ENCODE measurements around the gene PACS2. TPM values are rescaled to one million over a fixed set of nuclear protein-coding genes. Genes with fewer than 3 reads are reported as not detected.

PACS2 gene
- total RNA-seq, 1 experiment from 2014 or later, result 57.7 TPM

DNA sequence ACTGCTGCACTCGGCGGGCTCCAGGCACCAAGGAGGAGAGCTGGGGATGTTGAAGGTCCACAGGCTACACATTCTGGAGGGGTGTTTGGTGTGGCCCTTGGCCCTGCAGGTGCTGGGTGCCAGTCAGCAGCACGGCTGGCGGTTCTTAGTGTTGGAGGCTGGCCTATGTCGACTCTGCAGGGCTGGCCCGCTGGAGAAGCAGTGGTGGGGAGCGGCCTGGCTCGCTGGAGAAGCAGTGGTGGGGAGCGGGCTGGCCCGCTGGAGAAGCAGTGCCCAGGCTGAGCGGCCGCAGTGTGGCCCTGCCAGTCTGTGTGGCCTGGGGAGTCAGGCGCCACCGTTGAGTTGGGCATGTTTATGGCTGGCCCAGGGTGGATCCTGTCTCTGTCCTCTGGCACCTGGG, 132.4 kb downstream of the PACS2 start:
- DNase-seq (ENCODE audit: unreplicated experiment), result no peak
- POLR2A ChIA-PET, result no interaction called here
- peaks cover 35% of the 10 kb centered on the region for H3K36me3 Mint-ChIP-seq (ENCODE audit: insufficient read depth, unreplicated experiment)
- H3K4me1 Mint-ChIP-seq (ENCODE audit: insufficient read depth, unreplicated experiment), result peaks cover under 1% of the 10 kb centered on the region
- H3K27ac Mint-ChIP-seq (ENCODE audit: low read depth, unreplicated experiment), result peak overlapping the region; percentile 23
- intact Hi-C loops (cut with micrococcal nuclease), result no loop called here
- TF ChIP-seq, protein P1, sequence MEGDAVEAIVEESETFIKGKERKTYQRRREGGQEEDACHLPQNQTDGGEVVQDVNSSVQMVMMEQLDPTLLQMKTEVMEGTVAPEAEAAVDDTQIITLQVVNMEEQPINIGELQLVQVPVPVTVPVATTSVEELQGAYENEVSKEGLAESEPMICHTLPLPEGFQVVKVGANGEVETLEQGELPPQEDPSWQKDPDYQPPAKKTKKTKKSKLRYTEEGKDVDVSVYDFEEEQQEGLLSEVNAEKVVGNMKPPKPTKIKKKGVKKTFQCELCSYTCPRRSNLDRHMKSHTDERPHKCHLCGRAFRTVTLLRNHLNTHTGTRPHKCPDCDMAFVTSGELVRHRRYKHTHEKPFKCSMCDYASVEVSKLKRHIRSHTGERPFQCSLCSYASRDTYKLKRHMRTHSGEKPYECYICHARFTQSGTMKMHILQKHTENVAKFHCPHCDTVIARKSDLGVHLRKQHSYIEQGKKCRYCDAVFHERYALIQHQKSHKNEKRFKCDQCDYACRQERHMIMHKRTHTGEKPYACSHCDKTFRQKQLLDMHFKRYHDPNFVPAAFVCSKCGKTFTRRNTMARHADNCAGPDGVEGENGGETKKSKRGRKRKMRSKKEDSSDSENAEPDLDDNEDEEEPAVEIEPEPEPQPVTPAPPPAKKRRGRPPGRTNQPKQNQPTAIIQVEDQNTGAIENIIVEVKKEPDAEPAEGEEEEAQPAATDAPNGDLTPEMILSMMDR (IDR thresholded peaks at IDR 0.05; ENCODE audit: unreplicated experiment), result no peak
- no TSS peak for BruUV-seq (replicated peaks)
- CTCF ChIA-PET, result no interaction called here
- H3K9me3 Mint-ChIP-seq (ENCODE audit: unreplicated experiment), result no peaks in the 10 kb centered on the region
- no peak overlapping the region for H3K4me3 Mint-ChIP-seq (ENCODE audit: unreplicated experiment)
- H3K27me3 Mint-ChIP-seq (ENCODE audit: insufficient read depth, unreplicated experiment), result no peaks in the 10 kb centered on the region

Other genes starting within 250 kb of the PACS2 start
- gene GPR132, start 249.3 kb upstream of the PACS2 start, total RNA-seq (2022), result 0.42 TPM in 1 of 2 replicates, not detected in the other
- 33.5 and 33.7 TPM in 2 replicates for gene JAG2, start 146.0 kb upstream of the PACS2 start, total RNA-seq (2022)
- 26.1 and 27.4 TPM in 2 replicates for gene NUDT14, start 133.4 kb upstream of the PACS2 start, total RNA-seq (2022)
- 16.7 and 24.5 TPM in 2 replicates for gene BTBD6, start 66.2 kb upstream of the PACS2 start, total RNA-seq (2022)
- 30.7 and 34.3 TPM in 2 replicates for gene BRF1, start 13.7 kb upstream of the PACS2 start, total RNA-seq (2022)
- gene TEX22, start 83.8 kb downstream of the PACS2 start, total RNA-seq (2022), result 4.1 and 6.2 TPM in 2 replicates
- gene MTA1, start 105.1 kb downstream of the PACS2 start, total RNA-seq (2022), result 154 and 166 TPM in 2 replicates
- 31.1 and 50.5 TPM in 2 replicates for gene CRIP2, start 160.1 kb downstream of the PACS2 start, total RNA-seq (2022)
- gene CRIP1, start 172.1 kb downstream of the PACS2 start, total RNA-seq (2022), result not detected in 2 replicates
- 11.2 and 17.6 TPM in 2 replicates for gene TEDC1, start 176.5 kb downstream of the PACS2 start, total RNA-seq (2022)
- gene TMEM121, start 211.8 kb downstream of the PACS2 start, total RNA-seq (2022), result 0.34 and 0.68 TPM in 2 replicates